GM19193 (cell line): ENCODE data around the gene CST6.

ENCODE experiments used
- POLR2A ChIP-seq: IDR thresholded peaks from 4 replicates; pipeline ENCODE4 v1.6.1; 2011; ENCODE audit not compliant: insufficient read depth, insufficient read length; ENCODE audit errors: extremely low read depth

The CST6 gene

DNA sequence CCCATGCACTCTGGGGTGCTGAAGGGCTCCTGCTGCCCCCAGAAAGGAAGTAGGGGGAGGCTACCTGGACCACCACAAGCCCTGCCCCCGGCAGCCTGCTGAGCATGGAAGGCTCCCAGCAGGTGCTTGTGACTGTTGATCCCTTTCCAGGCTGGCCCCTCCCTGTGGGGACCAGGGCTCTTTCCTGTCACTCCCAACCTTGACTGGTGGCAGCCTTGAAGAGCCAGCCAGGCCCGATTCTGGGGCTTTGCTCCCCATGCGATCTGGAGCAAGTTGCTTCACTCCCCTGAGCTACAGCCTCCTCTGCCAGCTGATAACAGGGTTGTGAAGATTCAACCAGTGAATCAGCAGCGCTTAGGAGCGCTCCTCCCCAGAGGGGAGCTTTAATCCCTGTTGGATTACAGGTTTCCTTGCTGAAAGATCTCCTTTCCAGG, 4.6 kb upstream of the CST6 start:
- TF ChIP-seq POLR2A: no peak

DNA sequence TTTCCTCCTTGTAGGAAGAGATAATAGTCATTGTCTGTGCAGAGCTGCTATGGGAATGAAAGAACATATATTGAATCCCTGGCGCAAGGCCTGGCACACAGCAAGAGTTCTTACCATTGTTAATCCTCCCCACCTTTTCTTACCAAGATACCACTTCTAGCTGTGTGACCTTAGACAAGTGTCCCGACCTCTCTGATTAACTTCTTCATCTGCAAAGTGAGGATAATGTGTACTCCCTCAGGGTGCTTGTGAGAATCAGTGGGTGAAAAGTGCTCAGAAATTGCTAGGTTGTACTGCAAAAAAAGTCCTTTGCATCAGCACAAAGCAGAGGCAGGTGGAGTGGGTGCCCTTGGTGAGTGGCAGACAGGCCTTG, 3.7 kb upstream of the CST6 start:
- TF ChIP-seq POLR2A: no peak

DNA sequence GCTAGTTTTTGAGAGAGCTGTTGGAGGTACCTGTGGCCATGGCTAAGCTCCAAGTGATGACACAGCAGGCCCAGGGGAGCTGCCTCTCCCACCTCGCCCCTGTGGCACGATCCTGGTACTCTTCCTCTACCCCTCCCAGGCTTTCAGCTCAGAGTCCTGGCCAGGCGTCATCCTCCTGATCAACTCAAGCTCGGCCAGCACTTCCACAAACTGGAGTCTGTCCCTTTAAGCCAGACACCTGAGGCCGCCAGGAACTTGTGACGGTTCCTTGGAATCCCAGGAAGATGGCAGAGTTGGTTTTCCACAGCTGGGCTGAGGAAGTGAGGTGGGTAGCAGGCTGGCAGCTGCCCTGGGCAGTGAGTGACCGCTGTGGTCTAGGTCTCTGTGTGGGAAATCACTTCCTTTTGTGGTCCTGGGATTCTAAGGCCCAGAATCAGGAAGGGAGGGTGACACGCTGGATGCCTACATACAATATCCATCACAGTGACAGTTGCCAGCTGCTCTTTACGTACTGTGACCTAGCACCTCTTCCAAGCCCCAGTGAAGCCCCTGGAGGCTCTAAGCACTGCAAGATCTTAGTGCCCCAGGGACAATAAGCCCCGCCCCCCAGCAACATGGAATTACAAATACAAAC, 3.2 kb upstream of the CST6 start:
- TF ChIP-seq POLR2A: no peak

DNA sequence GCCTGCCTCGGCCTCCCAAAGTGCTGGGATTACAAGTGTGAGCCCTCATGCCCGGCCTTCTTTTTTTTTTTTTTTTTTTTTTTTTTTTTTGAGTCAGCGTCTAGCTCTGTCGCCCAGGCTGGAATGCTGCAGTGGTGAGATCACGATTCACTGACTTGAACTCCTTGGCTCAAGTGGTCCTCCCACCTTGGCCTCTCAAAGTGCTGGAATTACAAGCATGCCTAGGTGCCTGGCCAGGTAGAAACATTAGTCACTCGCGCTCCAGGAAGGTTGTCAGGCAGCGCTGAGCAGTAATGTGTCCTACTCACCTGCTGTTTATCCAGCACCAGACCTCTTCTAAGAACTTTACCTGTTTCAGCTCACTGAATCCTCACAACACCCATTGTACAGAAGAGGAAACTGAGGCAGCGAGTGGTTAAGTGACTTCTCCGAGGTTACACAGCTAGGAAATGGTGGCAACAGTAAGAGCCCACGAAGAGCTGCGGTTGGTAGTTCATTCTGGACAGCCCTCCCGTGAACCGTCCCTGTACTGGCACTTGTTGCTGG, 496 bp upstream of the CST6 start:
- no peak for TF ChIP-seq POLR2A

DNA sequence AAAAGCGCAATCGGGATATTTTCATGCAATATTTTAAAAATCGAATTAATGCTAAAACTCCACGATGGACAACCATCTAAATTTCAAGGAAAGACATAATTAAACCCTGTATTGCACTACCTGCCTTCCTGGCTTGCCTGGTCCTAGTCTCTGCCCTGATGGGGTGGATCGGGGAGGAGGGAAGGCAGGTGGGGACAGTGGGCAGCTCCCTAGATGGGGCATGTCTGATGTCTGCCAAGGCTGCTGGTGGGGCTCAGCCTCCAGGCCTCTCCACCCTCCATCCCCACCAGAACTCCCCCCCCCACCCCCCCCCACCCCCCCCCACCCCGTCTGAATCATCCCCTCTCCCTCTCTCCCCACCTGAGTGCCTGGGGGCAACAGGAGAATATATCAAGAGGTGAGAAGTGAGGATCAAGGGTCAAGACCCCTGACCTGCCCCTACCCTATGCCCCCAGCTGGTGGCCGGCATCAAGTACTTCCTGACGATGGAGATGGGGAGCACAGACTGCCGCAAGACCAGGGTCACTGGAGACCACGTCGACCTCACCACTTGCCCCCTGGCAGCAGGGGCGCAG, 650 bp downstream of the CST6 start:
- no peak for TF ChIP-seq POLR2A

DNA sequence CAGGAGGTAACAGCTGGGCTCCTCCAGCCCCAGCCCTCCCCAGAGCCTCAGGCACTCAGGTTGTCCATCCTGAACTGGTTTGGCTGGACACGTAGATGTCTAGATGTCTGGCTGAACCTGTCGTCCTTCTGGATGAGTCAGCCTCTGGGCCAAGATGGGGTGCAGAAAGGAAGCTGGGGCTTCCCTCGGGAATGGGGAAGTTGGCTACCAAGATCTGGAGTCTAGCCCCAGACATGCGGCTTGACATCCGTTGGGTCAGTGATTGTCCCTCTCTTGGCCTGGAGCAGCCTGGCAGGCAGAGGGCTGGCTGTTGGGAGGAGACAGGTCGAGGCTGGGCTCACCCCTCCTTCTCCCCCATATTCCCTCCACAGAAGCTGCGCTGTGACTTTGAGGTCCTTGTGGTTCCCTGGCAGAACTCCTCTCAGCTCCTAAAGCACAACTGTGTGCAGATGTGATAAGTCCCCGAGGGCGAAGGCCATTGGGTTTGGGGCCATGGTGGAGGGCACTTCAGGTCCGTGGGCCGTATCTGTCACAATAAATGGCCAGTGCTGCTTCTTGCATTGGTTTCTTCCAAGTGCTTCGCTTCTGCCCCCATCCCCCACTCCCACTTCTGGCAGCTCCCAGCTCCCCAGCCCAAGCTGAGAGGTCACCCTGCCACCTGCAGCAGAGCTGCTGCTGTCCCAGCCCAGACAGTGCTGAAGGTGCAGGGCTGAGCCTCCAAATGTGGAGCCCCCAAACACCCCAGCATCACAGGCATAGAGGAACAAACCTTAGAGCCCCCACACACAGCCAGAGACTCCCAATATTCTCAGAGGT, 1.3 kb downstream of the CST6 start:
- TF ChIP-seq POLR2A: no peak

DNA sequence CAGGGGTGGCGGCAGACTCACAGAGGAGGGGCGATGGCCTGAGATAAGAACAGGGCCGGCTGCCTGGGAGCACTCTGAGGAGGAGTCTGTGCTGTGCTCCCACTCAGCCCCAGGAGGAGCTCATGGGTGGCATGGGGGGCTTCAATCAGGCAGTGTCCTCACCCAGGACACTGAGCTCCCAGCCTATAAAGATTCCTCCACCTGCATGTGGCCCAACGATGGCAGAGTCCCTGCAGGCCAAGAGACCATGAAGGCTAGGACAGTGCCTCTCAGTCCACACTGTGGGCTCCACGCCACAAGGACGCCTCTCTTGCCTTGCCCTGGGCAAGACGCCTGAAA, 1.9 kb downstream of the CST6 start:
- no peak for TF ChIP-seq POLR2A

DNA sequence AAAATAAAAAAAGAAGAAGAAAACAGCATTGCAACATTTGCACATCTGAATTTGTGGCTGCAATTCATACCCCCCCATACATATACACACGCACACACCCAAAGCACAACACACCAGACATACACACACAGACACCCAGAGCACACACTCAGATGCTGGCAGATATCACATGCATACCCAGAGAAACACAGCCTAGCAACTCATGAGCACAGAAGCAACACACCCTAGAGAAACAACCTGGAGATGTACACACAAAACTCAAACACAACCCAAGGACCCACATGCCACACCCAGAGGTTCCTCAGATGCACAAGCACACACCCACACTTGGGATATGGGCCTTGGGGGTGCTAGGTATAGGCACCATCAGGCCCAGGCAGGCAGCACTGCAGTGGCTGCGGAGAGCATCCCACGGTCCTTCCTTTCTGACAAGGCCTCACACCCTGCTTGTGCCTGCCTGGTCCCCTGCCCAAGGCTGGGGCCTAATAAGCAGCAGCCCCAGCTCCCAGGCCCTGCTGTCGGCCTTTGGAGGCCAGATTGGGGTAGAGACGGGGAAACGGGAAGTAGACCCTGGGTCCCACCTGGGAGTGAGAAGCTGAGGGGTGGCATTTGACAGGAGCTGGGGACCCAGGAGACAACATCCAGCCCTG, 3.1 kb downstream of the CST6 start:
- TF ChIP-seq POLR2A: no peak

DNA sequence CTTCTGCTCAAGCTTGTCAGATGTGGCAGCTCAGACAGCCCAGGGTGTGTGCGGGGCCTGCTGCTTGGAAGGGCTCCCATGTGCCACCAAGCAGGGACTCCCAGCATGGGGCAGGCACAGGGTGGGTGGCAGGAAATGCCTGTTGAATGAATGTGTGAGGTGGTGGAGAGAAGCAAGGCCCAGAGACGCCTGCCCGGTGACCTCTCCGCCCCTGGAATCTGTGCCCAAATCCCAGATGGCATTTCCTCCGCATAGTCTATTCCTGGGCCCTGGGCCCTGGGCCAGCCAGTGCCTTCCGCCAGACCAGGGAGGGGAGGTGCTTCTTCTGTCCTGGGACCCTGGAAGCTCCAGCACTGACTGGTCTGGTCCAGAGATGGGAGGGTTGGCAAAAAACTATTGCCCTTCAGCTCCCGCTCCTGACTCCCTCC, 3.7 kb downstream of the CST6 start:
- no peak for TF ChIP-seq POLR2A

DNA sequence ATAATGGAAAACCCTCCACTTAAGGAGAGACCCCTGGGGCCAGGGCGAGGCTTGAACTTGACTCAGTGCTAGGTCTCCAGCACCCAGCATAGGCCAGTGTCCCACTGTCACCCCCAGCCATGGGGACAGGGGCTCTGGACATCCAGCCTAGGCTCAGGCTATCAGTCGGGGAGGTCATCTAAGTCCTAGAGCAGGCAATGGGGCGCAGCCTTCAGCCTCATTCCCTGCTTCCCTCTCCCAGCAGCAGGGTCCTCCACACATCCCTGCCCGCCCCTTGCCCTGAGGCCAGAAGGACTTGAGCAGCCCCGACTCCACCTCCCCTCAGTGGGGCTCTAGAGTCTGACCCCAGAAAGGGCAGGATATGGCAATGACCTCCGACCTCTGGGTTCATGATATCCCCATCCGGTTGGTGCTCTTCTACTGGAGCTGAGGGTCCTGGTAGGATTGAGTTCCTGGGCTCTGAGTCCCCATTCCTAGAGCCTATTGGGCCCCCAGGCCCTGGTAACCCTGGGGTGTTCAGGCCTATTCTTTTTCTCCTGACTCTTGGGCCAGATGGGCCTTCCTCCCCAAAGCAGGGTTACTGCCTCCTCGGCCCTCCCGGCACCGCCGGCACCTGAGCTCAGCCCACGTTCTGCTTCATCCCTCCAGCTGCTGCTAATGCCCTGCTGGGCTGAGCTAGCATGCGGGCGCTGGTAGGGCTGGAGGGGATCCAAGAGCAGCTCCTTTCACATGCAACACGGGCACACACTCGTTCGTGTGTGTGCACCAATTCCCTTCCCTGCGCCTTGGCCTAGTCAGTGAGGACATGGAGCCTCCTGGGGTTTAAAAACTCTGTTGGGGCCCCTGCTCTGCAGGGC, 4.4 kb downstream of the CST6 start:
- no peak for TF ChIP-seq POLR2A

DNA sequence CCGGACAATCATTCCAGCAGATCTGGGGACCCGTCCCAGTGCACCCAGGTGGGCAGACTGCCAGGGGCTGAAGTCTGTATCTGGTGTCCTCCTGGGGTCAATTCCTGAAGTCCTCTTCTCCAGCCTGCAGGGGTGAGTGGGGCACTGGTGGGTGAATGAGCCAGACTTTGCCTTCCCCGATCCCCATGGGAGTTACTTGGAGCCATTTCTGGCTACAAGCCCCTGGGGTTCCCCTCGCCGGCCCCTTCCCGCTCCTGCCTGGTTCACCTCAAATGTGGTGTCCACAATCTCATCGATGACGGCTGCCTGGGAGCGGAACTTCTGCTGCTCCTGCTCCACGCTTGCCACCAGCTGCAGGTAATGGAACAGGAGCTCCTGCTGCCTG, 5.0 kb downstream of the CST6 start:
- TF ChIP-seq POLR2A: no peak

DNA sequence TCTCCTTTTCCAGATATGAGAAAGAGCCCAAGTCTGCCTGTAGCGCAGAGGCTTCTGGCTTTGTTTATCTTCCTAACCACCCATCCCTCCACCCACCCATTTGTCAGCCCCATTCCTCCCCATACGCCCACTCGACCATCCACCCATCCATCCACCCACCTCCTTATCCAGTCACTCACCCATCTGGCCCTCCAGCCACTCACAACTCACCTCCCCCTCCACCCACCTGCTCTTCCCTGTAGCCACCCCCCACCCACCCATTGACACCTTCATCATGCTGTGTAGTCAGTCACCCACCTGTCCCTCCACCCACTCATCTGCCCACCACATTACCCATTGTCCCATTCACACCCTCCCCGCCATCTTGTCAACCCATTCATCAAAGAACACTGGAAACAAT, 5.5 kb downstream of the CST6 start:
- TF ChIP-seq POLR2A: no peak

DNA sequence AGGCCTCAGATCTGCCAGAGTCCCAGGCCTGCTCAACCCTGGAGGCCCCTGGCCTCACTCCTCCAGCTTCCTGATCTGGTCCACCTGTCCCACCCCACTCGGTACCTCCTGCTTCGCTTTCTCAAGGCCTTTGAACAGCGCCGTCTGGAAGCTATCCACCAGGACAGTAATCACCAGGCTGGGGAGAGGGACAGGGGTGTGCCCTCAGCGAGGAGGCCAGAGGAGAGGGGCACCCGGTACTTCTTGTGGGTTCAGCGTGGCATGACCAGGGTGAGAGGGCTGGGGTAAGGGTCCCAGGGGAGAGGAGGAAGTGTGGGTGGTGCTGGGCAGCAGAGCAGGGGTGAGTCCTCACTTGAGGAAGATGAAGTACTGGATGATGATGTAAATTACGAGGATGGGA, 8.4 kb downstream of the CST6 start:
- no peak for TF ChIP-seq POLR2A

DNA sequence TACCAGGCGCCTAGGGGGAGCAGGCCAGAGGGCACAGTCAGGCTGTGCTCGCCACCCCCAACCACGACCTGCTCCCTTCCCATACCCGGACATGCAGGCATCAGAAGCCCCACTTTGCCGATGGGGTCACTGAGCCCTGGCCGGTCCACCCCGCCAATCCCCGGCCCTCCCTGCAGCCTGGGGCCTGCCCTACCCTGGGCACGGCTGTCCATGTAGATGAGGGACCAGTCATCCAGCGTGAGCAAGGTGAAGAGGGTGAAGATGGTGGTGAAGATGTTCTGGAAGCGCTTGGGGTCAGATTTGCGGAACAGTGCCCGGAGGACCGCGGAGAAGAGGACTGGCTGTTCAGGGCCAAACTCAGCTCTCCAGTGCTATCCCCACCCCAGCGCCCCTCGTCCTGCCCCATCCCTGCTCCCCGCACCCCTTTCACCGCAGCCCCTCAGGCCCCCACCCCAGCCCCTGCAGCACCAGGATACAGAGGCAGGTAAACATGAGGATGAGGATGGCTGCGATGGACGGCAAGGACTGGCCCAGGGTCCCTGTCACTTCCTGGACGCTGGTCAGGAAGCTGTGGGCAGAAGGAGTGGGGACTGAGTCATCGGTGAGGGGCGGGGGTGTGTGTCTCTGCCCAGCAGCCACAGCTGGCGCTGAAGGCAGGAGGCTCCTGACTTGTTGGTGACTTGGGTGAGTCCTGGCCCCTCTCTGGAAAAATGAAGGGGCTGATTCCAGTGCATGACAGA, 9.0 kb downstream of the CST6 start:
- no peak for TF ChIP-seq POLR2A

DNA sequence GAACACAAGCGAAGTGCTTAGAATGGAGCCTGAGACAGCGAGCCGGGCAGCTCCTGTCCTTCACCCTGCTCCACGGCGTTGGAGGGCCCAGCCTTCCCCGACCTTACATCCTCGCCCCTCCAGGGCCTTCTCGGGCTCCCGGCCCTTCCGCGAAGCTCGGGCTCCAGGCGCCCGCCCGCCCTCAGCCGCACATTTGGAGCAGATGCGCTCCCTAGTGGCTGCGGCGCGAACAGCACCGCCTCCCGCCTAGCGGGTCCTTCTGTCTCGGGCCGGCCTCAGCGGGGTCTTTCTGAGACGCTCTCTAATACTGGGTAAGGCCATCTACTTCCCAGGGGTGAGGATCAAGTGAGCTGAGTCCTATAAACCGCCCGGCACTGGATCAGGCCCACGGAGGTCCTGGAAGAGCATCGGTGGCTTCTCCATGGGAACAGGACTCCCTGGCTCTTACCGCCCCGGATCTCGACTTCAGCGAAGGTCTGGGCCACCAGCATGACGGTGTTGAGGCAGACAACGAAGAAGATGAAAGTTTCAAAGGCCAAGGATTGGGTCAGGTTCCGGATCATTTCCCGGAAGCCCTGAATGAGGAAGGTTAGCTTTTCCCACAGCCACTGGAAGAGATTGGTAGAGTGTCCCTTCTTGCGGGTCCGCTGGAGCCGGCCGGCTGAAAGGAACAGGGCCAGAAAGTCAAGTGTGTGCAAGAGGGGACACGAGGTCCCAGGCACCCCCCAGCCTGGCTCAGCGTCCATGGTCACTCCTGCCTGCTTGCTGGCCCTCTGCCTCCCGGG, 10.8 kb downstream of the CST6 start:
- no peak for TF ChIP-seq POLR2A
